Upper lobe of left lung (tissue), 6 donors: ENCODE results near the gene EMD. TPM values are rescaled to one million over a fixed set of nuclear protein-coding genes. Genes with fewer than 3 reads are reported as not detected.

Source experiments
- ATAC-seq, 2 donors: fragments of 200-7000 bp; cut with Tn5 transposase; one replicate each; pipeline ENCODE4 v1.9.1; 2022; ENCODE audit warnings: mild to moderate bottlenecking in 2 of 2, moderate library complexity in 2 of 2; ENCODE audit not compliant: low FRiP score in 2 of 2
- DNase-seq, 2 donors: peaks; one replicate each; pipeline ENCODE4 v3.0.0-alpha.2; 2019 to 2020
- H3K27ac ChIP-seq, 4 donors: fragments of 200-600 bp; sonication (generic); one replicate each; pipeline ENCODE4 v1.5.1; 2016 to 2019
- H3K27me3 ChIP-seq, 4 donors: fragments of 200-600 bp; sonication (generic); one replicate each; pipeline ENCODE4 v1.5.1; 2017 to 2019
- H3K36me3 ChIP-seq, 4 donors: fragments of 200-600 bp; sonication (generic); one replicate each; pipeline ENCODE4 v1.5.1; 2016 to 2019
- H3K4me1 ChIP-seq, 4 donors: fragments of 200-600 bp; sonication (generic); one replicate each; pipeline ENCODE4 v1.5.1; 2018 to 2019
- H3K4me3 ChIP-seq, 4 donors: fragments of 200-600 bp; sonication (generic); one replicate each; pipeline ENCODE4 v1.5.1; 2017 to 2019; ENCODE audit warnings: mild to moderate bottlenecking in 2 of 4, moderate library complexity in 1 of 4
- H3K9me3 ChIP-seq, 4 donors: fragments of 200-600 bp; sonication (generic); one replicate each; pipeline ENCODE4 v1.5.1; 2018 to 2019
- EP300 ChIP-seq, 4 donors: sonication (generic); formaldehyde crosslinking; IDR thresholded peaks; one replicate each; pipeline ENCODE4 v1.5.1; 2017; ENCODE audit warnings: antibody characterized with exemption in 4 of 4, control low read depth in 2 of 4
- POLR2A ChIP-seq, 4 donors: fragments of 450-650 bp; IDR thresholded peaks; one replicate each; pipeline ENCODE4 v1.5.1; 2016 to 2017; ENCODE audit warnings: antibody characterized with exemption in 4 of 4, mild to moderate bottlenecking in 2 of 4
- POLR2AphosphoS5 ChIP-seq, 2 donors: sonication (generic); formaldehyde crosslinking; IDR thresholded peaks; one replicate each; pipeline ENCODE4 v1.5.1; 2017; ENCODE audit warnings: antibody characterized with exemption in 2 of 2
- WGBS, 2 donors: methylation state at CpG; one replicate each; pipeline ENCODE4 v1.1.5; 2017 to 2018; 5-methylcytosine and 5-hydroxymethylcytosine counted together
- total RNA-seq, 6 donors: library from RNA; depleted of rRNA in 4 of 6; stranded (reverse); fragments of >200 nt in 4 of 6; gene quantifications; one replicate each; pipeline versions ENCODE4 v1.1.0 to v1.2.1, GENCODE V29; 2016 to 2021
- TF ChIP-seq, protein P1 (sequence below), 6 experiments: fragments of 450-650 bp in 4 of 6; fragments of 200-600 bp in 2 of 6; sonication (generic) in 2 of 6; IDR thresholded peaks; one replicate each; pipeline ENCODE4 v1.5.1; 2016 to 2019; ENCODE audit warnings: antibody characterized with exemption in 6 of 6
- donor health status: DM: no; HTN: no; CAD: no; lungs with moderate emphysema.
- donor health status: DM: no; HTN: yes; CAD: no; lungs with severe emphysema.

The EMD gene
- total RNA-seq, 6 donors from 2014 or later, result 42.3 to 60.8 (median 53.6) TPM

DNA sequence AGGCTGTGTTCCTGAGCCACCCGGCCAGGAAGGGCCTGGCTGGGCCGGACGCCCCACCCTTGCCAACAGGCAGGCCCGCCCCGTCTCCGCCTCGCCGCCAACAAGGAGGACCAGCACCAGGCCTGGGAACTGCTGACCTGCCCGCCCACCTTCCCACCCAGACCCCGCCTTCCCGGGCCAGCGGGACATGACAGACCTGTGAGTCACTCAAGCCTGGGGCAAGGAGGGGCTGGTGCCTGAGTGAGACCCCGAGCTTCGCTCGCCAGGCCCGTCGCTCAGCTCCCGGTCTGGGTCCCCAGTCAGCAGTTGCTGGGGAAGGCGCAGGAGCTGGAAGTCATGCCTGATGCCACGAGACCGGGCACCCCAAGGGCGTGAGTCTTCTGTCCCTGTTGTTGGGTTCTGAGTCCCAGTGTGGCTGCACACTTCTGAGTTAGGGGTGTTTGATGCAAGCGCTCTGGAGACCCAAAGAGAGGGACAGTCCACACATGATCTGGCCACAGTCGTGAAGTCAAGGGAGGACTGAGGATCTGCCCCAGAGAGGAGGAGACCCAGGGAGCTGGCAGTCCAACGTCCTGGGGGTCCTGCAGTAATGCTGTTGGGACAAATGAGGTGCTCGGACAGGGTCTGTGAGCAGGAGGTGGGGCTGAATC is 30.3 kb downstream of the EMD start, which contains the start of gene DNASE1L1:
TSS of gene DNASE1L1 (minus strand) at position 33 of the 650 bp plus-strand sequence. CDS start 3,686 bp downstream, outside the sequence.
- ATAC-seq, result peak; percentile 83 to 89
- 60 to 76% methylated on average over 4 to 20 of the region's 26 CpGs for WGBS, 2 donors
- H3K4me3 ChIP-seq, result peak within 1 kb of the TSS; percentile 19 to 52 (median 37)

DNA sequence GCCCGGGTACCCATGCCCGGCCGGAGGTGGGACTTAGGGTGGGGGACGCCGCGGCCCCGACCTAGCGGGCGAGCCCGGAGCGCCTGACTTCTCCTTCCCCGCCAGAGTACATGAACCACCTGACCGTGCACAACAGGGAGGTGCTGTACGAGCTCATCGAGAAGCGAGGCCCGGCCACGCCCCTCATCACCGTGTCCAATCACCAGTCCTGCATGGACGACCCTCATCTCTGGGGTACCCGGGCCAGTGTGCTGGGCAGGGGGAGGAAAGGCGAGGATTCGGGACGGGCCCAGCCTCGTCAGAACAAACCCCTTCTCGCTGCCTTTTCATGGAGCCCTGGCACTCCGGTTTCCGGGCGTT is 32.9 kb downstream of the EMD start:
- peak in 1 of 4 donors; percentile 34 for TF ChIP-seq POLR2A (IDR thresholded peaks at IDR 0.05)
- TF ChIP-seq POLR2AphosphoS5 (IDR thresholded peaks at IDR 0.05), result peak in 1 of 2 donors; percentile 39
- no peak for TF ChIP-seq EP300 (IDR thresholded peaks at IDR 0.05)
- TF ChIP-seq, protein P1, sequence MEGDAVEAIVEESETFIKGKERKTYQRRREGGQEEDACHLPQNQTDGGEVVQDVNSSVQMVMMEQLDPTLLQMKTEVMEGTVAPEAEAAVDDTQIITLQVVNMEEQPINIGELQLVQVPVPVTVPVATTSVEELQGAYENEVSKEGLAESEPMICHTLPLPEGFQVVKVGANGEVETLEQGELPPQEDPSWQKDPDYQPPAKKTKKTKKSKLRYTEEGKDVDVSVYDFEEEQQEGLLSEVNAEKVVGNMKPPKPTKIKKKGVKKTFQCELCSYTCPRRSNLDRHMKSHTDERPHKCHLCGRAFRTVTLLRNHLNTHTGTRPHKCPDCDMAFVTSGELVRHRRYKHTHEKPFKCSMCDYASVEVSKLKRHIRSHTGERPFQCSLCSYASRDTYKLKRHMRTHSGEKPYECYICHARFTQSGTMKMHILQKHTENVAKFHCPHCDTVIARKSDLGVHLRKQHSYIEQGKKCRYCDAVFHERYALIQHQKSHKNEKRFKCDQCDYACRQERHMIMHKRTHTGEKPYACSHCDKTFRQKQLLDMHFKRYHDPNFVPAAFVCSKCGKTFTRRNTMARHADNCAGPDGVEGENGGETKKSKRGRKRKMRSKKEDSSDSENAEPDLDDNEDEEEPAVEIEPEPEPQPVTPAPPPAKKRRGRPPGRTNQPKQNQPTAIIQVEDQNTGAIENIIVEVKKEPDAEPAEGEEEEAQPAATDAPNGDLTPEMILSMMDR (IDR thresholded peaks at IDR 0.05), result no peak
- Histone ChIP-seq H3K4me3 (peak overlapping the region; percentile 54 to 88 (median 72)), H3K36me3 (no peaks in the 10 kb centered on the region), H3K9me3 (no peaks in the 10 kb centered on the region), H3K27ac (peak overlapping the region; percentile 90 to 96 (median 92)), H3K4me1 (peaks cover 7 to 25% (median 10%) of the 10 kb centered on the region in 4 donors), H3K27me3 (no peaks in the 10 kb centered on the region)
- ATAC-seq (peak; percentile 69 to 73), DNase-seq (peak in 1 of 2 donors; percentile 80)
- 44% methylated on average over 25 of the region's 29 CpGs; no CpG with 5 or more reads in 1 of the 2 donors for WGBS, 2 donors

More for the DNA sequence above, 30.3 kb downstream of the EMD start, which contains the start of gene DNASE1L1:
- peak in 1 of 4 donors; percentile 45 for TF ChIP-seq POLR2A (IDR thresholded peaks at IDR 0.05)
- TF ChIP-seq, protein P1 (IDR thresholded peaks at IDR 0.05), result no peak
- TF ChIP-seq EP300 (IDR thresholded peaks at IDR 0.05), result peak in 1 of 4 donors; percentile 16
- peak; percentile 14 to 64 for TF ChIP-seq POLR2AphosphoS5 (IDR thresholded peaks at IDR 0.05)
- Histone ChIP-seq H3K36me3 (no peaks in the 10 kb centered on the region), H3K27me3 (no peaks in the 10 kb centered on the region), H3K9me3 (no peaks in the 10 kb centered on the region), H3K4me1 (peaks cover 7 to 25% (median 10%) of the 10 kb centered on the region in 4 donors), H3K27ac (peak within 1 kb of the TSS; percentile 73 to 87 (median 86))
- peak; percentile 92 to 93 for DNase-seq

DNA sequence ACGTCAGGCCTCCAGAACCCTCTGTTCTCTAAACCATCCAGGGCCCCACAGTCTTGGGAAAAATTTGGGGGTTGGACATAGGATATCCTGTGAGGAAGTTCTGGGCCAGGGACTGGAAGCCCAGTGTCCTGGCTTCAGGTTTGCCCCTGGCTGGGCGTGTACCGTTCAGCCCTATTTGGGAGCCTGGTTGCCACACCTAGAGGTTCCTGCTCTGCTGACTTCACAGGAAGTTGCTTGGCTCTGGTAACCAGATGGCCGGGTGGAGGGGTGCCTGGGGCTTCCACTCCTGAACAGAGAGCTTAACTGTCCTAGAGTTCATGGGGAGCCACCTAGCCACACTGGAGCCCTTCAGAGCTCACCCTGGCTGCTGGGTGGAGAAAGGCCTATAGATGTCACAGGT is 33.4 kb downstream of the EMD start:
- peak in 1 of 2 donors; percentile 58 for ATAC-seq
- Histone ChIP-seq H3K36me3 (no peaks in the 10 kb centered on the region), H3K9me3 (no peaks in the 10 kb centered on the region), H3K4me3 (peak overlapping the region in 3 of 4 donors; percentile 63 to 88 (median 82)), H3K27me3 (no peaks in the 10 kb centered on the region), H3K4me1 (peaks cover 7 to 25% (median 10%) of the 10 kb centered on the region in 4 donors), H3K27ac (peak overlapping the region; percentile 90 to 96 (median 92))
- 18% methylated on average over 2 of the region's 4 CpGs; no CpG with 5 or more reads in 1 of the 2 donors for WGBS, 2 donors
- peak in 1 of 2 donors; percentile 65 for DNase-seq
- TF ChIP-seq POLR2AphosphoS5 (IDR thresholded peaks at IDR 0.05), result peak; percentile 13 to 20
- TF ChIP-seq, protein P1 (IDR thresholded peaks at IDR 0.05), result no peak

DNA sequence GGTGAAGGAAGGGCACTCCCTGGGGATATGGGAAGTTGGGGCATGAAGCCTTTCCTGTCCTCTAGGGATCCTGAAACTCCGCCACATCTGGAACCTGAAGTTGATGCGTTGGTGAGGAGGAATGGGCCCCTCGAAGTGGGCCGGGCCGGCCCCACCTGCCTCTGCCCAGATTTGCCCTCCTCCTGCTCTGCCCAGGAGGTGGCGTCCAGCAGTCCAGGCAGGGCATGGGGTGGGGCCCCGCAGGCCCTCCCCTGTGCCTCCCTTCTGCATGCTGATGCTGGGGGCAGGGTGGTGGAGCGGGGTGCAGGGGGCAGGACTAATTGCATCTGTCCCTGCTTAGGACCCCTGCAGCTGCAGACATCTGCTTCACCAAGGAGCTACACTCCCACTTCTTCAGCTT is 34.0 kb downstream of the EMD start:
- ATAC-seq (no peak), DNase-seq (no peak)
- Histone ChIP-seq H3K4me1 (peaks cover 7 to 25% (median 10%) of the 10 kb centered on the region in 4 donors), H3K36me3 (no peaks in the 10 kb centered on the region), H3K4me3 (no peak overlapping the region), H3K9me3 (no peaks in the 10 kb centered on the region), H3K27me3 (no peaks in the 10 kb centered on the region), H3K27ac (peak overlapping the region; percentile 90 to 96 (median 92))
- TF ChIP-seq POLR2AphosphoS5 (IDR thresholded peaks at IDR 0.05), result no peak
- no peak for TF ChIP-seq POLR2A (IDR thresholded peaks at IDR 0.05)
- TF ChIP-seq EP300 (IDR thresholded peaks at IDR 0.05), result no peak
- 74 to 90% methylated on average over 2 to 8 of the region's 8 CpGs for WGBS, 2 donors

DNA sequence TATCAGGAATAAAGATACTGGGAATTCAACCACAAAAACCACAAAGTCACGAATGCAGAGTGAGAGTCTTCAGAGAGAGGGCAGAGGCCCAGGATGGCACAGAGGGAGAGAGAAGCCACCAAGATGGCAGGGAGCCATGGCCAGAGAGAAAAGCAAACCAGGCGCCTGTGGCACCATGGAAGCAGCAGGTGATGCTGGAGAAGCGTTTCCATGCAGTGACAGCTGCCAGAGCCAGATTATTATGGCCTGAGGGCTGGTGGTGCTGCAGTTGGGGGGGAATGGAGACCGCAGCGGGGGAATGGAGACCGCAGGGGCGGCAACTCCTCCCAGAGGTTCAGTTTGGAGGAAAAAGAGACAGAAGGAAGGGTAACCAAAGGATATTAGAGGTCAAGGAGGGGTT is 38.1 kb downstream of the EMD start:
- no peak overlapping the region for H3K27ac ChIP-seq
- ATAC-seq, result no peak
- H3K4me3 ChIP-seq, result no peak overlapping the region
- H3K4me1 ChIP-seq, result peaks cover 7 to 13% (median 9%) of the 10 kb centered on the region in 4 donors
- no peaks in the 10 kb centered on the region for H3K9me3 ChIP-seq
- no peaks in the 10 kb centered on the region for H3K27me3 ChIP-seq
- TF ChIP-seq EP300 (IDR thresholded peaks at IDR 0.05) (no peak), POLR2A (IDR thresholded peaks at IDR 0.05) (no peak), POLR2AphosphoS5 (IDR thresholded peaks at IDR 0.05) (no peak)
- TF ChIP-seq, protein P1 (IDR thresholded peaks at IDR 0.05), result no peak
- peaks cover 0 to 9% (median 0%) of the 10 kb centered on the region in 4 donors for H3K36me3 ChIP-seq
- no peak for DNase-seq
- WGBS, 2 donors, result 59 to 87% methylated on average over 7 of the region's 7 CpGs
